Right renal cortex interstitium (tissue), 3 donors: ENCODE results near the gene TMEM30B. TPM values are rescaled to one million over a fixed set of nuclear protein-coding genes. Genes with fewer than 3 reads are reported as not detected.

Source experiments
- DNase-seq, 3 donors: peaks; one replicate each; pipeline ENCODE4 v3.0.0-alpha.2; 2013; ENCODE audit warnings: low read depth in 3 of 3, low spot score in 2 of 3
- polyA plus RNA-seq, 3 donors: library from polyadenylated mRNA; unstranded; fragments of 120-200 nt; gene quantifications; one replicate each; pipeline ENCODE4 v1.2.1, GENCODE V29; 2013; ENCODE audit not compliant: insufficient read length in 3 of 3

Gene TMEM30B
- polyA plus RNA-seq, 3 donors = 11.9 to 13.7 (median 13.0) TPM

DNA sequence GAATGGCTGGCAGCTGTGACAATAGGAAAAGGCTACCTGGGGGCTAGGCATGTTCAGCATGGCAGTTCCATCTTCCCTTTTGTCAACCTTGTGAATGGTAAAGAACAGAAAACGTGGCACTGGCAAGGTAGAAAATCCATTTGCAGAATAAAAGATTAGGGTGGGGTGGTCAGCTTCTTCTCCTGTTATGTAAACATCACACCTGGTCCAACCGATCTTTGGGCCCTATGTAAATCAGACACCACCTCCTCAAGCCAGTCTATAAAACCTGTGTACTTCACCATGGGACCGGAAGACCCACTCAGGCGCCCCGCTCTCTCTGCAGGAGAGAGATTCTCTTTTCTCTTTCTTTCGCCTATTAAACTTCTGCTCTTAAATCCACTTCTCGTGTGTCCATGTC is 19.6 kb upstream of the TMEM30B start:
- no peak for DNase-seq

DNA sequence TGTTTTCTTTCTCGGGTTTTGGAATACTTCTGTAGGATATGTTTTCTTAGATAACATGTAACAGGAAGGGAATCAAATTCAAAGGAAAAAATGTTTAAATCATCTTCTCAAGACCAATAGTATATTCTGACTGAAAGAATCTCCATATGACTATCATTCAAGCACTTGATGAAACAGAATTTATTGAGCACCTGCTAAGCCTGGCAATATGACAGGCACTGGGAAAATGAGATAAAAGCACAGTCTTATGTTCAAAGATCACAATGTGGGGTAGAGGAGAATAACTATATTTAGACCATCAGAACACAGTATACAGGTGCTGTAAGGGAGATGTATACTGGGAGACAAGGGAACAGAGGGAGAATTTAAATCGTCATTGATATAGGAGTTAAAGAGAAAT is 19.1 kb upstream of the TMEM30B start:
- DNase-seq = no peak

DNA sequence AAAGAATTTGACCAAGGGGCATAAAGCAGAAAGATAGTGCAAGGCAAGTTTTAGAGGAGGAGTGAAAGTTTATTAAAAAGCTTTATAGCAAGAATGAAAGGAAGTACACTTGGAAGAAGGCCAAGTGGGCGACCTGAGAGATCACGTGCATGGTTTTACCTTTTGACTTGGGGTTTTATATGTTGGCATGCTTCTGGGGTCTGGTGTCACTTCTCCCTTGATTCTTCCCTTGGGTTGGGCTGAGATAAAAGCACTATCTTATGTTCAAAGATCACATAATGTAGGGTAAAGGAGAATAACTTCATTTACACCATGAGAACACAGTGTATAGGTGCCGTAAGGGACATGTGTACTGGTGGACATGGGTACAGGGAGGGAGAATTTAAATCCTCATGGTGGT is 17.7 kb upstream of the TMEM30B start:
- no peak for DNase-seq

DNA sequence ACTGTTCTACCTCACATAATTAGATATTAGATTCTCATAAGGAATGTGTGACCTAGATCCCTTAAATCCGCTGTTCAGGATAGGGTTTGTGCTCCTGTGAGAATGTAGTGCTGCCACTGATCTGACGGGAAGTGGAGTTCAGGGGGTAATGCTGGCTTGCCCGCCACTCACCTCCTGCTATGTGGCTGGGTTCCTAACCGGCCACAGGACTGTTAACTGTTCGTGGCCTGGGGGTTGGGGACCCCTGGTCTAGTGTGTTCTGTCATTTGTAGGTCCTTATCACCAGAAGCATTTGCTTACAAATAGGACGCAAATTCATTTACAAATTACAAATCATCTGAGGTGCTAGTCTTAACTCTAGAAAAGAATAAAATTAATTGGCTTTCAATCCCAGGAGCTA is 16.4 kb upstream of the TMEM30B start:
- DNase-seq = no peak

DNA sequence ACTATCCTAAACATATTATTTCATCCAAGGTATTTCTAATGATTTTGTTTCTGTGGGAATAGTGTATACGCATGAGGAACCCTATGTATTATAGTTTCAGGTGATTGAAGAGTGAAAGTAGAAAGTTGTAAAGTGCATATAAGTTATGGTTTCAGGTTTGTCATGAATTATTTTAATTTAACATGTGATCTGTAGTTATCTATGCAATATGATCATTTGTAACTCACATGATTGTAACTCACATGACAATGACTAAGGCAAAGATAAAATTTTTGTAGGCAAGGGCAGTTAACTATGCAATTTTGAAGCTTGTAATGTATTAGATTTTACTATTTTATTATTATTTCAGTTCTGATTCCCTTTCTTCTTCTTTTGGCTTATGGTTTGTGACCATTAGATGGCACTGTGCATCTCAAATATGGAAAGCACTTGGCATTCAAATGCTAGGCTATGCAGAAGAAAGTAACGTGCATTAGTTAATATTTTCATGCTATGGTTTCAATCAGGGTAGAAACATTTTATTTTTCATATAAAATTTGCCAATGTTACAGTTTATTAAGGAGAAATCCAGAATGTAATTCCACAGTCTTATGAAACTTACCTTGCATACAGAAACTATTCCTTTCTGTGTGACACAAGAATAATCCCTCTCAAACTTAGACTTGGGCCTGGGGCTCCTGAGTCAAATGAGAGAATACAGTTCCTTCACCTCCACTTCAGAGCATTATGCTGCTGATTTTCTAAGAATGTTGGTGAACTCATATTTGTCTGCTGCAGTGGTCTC is 15.8 kb upstream of the TMEM30B start:
- no peak for DNase-seq

DNA sequence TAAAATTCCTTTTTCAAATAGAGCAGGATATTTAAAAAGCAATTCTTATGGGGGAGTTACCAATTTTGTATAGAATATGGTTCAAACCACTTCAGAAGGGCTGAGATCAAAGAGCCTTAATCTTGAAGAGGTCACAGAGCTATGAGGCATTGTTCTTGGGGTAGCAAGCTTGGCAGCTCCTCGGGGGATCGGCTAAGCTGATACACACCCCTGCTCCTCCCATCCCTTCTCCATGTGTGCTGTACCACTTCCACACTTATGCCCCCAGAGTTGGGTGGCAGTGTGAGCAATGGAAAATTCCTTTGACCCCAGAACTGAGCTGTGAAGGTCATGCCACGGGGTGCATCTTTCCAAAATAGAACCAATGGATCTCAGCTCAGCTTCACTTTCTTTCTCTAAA is 15.0 kb upstream of the TMEM30B start:
- no peak for DNase-seq

DNA sequence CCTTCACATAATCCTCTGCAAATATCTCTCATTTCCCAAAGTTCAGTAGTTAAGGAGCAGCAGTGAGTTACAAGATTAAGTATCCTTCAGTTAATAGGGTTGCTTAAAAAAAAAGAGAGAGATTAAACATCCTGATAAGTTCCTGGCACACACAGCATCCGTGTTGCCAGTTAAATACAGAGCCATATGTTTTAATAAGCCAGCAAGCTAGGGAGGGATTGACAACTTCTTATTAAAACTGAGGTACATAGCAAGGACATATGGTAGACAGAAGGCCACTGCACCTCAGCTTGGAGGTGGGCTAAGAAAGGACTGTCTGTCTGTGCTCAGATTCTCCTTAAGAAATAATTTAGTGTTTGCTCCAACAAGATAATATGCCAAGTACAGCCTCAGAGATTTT is 9.6 kb upstream of the TMEM30B start:
- no peak for DNase-seq

DNA sequence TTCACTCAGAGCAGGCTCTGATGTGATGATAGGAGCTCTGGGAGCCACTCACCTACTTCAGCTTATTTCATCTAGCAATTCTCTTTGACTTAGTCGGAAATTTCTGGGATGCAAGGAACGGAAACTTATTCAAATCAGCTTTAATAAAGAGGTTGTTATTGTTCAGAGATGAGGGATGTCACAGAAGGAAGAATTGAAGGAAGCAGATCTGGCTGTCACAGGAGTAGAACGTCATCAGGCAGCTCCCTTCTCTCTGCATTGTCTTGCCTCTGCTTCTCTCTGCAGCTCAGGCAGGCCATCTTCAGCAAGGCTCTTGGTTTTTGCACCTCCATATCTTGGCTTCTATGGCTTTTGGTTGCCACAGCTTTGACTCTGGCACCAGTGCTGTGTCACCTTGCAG is 7.6 kb upstream of the TMEM30B start:
- no peak for DNase-seq

DNA sequence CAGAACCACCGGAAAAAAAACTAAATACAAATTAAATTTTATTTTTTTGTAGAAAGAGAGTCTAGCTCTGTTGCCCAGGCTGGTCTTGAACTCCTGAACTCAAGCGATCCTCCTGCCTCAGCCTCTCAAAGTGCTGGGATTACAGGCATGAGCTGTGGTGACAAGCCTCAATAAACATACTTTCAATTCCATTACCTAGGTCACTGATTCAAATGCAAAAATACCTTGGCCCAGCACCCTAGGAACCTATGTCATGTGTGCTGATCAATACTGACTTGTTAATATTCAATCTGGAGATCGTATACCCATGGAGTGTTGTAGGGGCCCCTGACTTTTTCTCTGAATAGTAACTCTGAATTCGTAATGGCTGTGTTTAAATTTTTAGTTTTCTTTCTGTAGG is 7.1 kb upstream of the TMEM30B start:
- DNase-seq = no peak

DNA sequence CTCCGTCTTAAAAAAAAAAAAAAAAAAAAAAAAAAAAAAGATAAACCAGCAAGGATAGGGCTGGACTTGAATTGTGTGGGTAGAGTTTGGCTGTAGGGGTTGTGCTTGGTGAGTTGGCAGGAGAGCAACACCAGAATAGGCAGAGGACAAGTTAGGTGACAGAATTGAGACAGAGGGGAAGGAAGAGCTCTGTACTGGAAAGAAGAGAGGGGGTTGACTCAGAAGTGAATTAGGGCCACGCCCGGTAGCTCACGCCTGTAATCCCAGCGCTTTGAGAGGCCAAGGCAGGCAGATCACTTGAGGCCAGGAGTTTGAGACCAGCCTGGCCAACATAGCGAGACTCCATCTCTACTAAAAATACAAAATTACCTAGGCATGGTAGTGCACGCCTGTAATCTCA is 6.1 kb upstream of the TMEM30B start:
- no peak for DNase-seq

DNA sequence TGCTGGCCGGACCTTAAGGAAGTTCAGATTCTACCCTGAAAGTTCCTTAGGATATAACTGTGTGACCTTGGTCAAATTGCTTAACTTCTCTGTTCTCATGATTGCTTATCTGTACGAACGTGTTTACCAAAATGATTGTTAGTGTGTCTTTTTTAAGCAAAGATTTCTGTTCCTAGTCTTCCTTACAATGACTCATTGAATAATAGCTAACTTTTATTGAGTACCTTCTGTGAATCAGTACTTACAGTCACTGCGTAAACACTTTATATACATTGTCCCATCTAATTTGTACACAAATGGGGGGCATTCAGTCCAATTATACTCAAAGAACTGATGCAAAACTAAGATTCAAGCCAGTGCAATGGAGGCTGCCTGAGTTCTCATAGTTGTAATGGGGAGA is 4.2 kb upstream of the TMEM30B start:
- no peak for DNase-seq

DNA sequence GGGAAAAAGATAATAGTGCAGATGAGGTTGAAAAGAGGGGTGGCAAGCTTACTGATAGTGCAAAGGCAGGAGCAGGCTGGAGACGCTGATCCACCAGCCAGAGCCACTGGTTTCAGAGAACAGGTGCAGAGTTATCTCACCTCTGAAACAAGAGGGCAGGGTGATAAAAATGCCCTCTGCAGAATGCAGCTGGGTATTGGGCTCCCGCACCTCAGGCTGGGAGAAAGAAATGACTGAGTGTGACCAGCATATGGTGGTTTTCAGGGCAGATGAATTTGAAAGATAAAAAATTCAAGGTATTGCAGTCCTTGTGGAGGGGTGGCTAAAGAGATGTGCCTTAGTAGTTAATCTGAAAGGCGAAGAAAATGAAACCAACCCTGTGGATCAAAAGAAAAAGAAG is 2.9 kb upstream of the TMEM30B start:
- no peak for DNase-seq

DNA sequence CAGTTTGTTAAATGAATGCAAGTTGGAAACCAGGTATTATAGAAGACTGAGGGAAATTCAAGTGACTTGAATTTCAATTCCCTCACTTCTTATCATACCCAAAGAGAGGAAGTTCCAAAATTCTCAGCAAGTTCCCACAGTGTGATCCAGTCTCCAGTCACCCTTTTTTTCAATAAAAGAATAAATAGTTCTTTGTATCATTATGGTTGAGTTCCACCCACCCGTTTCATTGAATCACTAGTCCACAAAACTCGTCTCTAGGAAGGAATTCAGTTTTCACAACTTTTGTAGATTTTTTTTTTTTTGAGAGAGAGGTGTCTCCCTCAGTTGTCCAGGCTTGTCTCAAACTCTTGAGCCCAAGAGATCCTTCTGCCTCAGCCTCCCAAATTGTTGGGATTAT is 1.6 kb upstream of the TMEM30B start:
- DNase-seq = no peak

DNA sequence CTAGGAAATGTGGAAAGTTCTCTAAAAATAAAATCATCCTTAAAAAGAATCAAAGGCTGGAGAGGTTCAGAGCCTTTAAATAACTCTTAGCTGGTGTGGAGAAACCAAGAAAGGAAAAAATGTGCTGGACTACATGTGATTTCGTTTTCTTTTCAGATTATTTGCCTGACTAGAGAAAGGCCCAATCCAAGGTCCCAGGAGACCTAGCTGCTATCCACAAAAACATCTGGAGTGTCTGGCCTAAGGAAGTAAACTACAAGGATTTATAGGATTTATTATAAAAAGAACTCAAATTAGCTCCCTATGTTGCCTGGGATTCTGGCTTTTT is 774 bp upstream of the TMEM30B start:
- no peak for DNase-seq

DNA sequence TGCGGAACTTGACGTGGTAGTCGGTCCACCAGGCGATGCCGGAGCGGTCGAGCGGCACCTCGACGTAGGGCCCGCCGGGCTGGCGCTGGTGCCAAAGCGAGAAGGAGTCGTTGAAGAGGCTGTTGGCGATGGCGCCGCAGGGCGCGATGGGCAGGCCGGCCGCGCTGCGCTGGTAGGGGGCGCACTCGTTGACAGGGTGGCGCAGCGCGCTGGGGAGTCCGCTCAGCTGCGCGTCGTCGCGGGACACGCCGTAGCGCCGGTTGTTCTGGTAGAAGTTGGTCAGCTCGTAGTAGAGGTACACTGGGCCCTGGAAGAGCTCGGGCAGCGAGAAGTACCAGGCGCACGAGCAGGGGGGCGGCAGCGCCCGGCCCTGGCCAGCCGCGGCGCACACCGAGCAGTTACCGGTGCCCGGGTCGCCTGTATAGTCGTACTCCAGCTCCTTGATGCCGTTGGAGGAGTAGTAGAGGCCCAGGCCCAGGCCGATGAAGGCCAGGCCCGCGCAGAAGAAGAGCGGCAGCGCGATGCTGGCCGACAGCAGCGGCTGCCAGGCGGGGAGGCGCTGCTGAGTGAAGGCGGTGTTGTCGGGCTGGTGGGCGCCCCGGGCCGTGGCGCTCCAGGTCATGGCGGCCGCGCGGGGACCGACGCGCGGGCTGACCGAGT is 482 bp downstream of the TMEM30B start:
- no peak for DNase-seq

DNA sequence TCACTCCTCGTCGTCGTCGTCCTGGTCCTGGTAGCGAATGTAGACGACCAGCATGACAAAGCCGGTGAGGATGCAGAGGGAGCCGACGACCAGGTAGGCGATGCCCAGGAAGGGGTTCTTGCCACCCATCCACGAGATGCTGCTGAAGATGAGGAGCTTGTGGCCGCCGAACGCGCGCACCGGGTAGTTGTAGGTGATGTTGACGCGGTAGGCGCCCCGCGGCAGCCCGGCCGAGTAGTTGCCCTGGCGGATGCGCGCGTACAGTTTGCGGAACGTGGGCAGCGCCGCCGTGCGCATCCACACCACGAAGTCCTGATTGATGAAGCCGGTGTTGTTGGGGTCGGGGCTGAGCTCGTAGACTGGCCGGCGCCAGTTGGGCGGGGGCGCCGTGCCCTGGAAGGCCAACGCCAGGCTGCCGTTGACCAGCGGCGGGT is 1.0 kb downstream of the TMEM30B start:
- DNase-seq = no peak

DNA sequence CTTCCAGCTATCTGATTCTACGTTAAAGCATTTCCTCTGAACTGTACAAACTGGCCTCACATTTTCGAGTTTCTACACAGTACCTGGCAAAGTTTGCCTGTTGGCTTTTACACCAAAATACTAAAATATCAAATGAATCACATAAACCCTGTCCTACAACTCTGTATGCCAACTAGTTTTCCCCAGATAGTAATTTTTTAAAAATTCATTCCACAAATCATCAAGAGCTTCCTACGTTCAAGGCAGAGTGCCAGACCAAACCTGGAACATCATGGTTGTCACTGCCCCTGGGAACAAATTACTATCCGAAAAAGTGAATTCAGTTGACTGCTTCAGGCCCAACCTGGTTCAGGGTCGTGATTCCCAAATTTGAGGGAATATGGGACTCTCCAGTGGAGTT is 2.1 kb downstream of the TMEM30B start:
- no peak for DNase-seq

DNA sequence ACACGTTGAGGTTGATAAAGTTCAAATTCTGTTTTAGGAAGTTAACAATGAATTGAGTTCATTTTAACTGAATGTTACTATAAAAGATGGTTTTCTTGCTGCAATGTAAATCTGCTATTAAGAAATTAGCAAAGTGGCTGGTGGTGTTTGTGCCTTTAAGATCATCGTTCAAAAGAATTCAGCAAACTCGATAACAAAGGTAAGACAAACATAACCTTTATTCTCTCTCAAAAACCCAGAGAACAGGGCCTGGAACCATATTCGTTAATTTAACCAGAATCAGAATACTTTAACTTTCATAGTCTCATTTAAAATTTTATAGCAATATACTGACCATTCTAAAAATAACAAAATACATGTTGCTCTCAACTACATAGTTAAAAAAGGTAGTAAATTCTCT is 3.4 kb downstream of the TMEM30B start:
- DNase-seq = no peak

DNA sequence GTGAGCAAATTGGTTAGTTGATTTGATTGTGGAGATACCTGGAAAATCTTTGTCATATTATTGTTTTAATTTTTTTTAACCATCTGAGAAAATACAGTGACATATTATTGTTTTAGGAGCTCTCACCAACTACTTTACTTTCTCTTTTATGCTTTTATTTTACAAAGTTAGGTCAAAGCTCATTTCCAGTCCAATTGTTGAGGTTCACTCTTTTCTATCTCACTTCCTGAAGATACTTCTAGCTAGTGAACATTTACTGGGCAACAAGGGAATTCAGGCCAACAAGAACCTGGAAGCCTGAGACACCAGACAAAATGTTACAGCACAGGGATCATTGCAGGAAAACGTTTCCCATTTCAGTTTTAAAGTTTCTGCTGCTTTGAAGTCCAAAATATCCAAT is 3.9 kb downstream of the TMEM30B start:
- no peak for DNase-seq

DNA sequence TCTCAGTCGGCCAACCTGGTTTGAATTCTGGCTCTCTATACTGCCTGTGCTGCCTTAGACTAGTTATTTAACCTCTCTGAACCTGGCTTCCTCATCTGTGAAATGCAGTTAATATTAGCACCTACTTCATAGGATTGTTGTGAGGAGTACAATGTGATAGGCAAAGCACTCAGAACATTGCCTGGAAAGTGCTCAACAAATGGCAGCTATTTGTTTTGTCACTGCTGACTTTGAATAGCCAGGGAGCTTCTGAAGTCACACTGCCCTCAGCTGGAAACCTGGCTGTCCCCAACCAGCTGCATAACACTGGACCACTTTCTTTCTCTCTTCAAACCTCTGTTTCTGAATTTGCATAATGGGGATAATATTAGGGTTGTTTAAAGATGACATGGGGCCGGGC is 9.6 kb downstream of the TMEM30B start:
- no peak for DNase-seq

DNA sequence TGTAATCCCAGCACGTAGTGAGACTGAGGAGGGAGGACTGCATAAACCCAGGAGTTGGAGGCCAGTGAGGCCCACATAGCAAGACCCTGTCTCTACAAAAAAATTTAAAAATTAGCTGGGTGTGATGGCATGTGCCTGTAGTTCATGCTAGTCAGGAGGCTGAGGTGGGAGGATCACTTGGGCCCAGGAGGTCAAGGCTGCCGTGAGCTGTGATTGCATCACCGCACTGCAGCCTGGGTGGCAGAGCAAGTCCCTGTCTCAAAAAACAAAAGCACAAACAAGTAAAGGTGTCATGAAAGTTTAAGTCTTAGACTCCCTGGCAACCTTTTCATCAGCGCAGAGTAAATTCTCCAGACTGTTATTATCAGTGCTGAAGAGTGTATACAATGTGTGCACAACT is 10.4 kb downstream of the TMEM30B start:
- no peak for DNase-seq

DNA sequence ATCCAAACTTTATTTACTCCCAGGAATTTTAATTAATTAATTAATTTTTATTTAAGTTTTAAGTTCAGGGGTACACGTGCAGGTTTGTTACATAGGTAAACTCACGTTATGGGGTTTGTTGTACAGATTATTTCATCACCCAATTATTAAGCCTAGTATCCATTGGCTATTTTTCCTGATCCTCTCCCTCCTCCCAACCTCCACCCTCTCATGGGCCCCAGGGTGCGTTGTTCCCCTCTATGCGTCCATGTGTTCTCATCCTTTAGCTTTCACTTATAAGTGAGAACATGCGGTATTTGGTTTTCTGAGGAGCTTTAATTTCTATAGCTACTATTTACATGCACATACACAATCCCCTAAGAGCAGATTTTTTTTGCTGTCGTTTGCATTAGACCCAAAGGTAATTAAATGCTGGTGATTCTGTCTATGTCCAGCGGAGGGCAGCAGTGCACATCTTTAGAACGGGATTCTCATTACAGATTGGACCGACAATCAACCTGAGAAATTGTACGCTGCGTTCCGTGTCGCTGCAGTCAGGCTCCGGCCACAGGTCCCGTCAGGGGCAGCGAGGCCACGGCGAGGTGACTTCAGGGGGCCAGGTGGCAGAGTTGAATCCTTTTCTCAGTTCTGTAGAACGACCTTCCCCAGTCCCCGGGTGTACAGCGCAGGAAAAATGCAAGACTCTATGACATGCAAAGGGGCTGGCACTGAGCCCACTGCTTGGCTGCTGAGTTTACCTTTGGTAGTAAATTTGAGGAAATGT is 11.6 kb downstream of the TMEM30B start:
- DNase-seq = peak in 1 of 3 donors; percentile 77
